Activated CD8-positive, alpha-beta T cell treated with anti-CD3 and anti-CD28 coated beads for 36 hours (primary cell): ENCODE data around the gene GRK5. TPM values are rescaled to one million over a fixed set of nuclear protein-coding genes. Genes with fewer than 3 reads are reported as not detected.

ENCODE experiments used
- ATAC-seq: fragments of 200-7000 bp; cut with Tn5 transposase; one replicate; pipeline ENCODE4 v1.10.0; 2021; ENCODE audit warnings: mild to moderate bottlenecking, moderate library complexity
- CTCF ChIA-PET: fragments of 350-600 bp; sonication (Branson Sonifier 250); formaldehyde crosslinking; loops from one replicate; lab custom pipeline; 2021; ENCODE audit warnings: antibody characterized with exemption; lab: Charles Lee
- POLR2A ChIA-PET: fragments of 350-600 bp; sonication (Branson Sonifier 250); formaldehyde crosslinking; loops from one replicate; lab custom pipeline; 2021; ENCODE audit warnings: antibody characterized with exemption; lab: Charles Lee
- DNase-seq: peaks from one replicate; pipeline ENCODE4 v3.0.0-alpha.2; 2020
- H3K27ac Mint-ChIP-seq: one replicate; pipeline ENCODE4 v1.8.0; 2021; ENCODE audit warnings: mild to moderate bottlenecking, mixed read lengths
- H3K27me3 Mint-ChIP-seq: one replicate; pipeline ENCODE4 v1.8.0; 2021; ENCODE audit warnings: mixed read lengths
- H3K36me3 Mint-ChIP-seq: one replicate; pipeline ENCODE4 v1.8.0; 2021; ENCODE audit warnings: low read depth, mixed read lengths
- H3K4me1 Mint-ChIP-seq: one replicate; pipeline ENCODE4 v1.8.0; 2021; ENCODE audit warnings: low read depth, mixed read lengths
- H3K4me3 Mint-ChIP-seq: one replicate; pipeline ENCODE4 v1.8.0; 2021; ENCODE audit warnings: mild to moderate bottlenecking, moderate library complexity, mixed read lengths
- H3K9me3 Mint-ChIP-seq: one replicate; pipeline ENCODE4 v1.8.0; 2021; ENCODE audit warnings: mixed read lengths
- intact Hi-C: fragments of 100-400 bp; cut with micrococcal nuclease; formaldehyde crosslinking; loops from one replicate; pipeline ENCODE4 v1.10.0; 2022
- total RNA-seq, 2 experiments: library from RNA; stranded (reverse); gene quantifications; one replicate each; pipeline ENCODE4 v1.2.3, GENCODE V29; 2021
- TF ChIP-seq, protein P1 (sequence below): fragments of 200-600 bp; IDR thresholded peaks from one replicate; pipeline ENCODE4 v1.8.0; 2022; ENCODE audit warnings: antibody characterized with exemption, mild to moderate bottlenecking

The GRK5 gene
- total RNA-seq, 2 experiments from 2014 or later, result 14.8 to 15.6 TPM

GRCh38 chr10:119325131-119325530 is 117.8 kb downstream of the GRK5 start:
- intact Hi-C loops, result no loop called here
- TF ChIP-seq, protein P1, sequence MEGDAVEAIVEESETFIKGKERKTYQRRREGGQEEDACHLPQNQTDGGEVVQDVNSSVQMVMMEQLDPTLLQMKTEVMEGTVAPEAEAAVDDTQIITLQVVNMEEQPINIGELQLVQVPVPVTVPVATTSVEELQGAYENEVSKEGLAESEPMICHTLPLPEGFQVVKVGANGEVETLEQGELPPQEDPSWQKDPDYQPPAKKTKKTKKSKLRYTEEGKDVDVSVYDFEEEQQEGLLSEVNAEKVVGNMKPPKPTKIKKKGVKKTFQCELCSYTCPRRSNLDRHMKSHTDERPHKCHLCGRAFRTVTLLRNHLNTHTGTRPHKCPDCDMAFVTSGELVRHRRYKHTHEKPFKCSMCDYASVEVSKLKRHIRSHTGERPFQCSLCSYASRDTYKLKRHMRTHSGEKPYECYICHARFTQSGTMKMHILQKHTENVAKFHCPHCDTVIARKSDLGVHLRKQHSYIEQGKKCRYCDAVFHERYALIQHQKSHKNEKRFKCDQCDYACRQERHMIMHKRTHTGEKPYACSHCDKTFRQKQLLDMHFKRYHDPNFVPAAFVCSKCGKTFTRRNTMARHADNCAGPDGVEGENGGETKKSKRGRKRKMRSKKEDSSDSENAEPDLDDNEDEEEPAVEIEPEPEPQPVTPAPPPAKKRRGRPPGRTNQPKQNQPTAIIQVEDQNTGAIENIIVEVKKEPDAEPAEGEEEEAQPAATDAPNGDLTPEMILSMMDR, result no peak
- ChIA-PET POLR2A (no interaction called here), CTCF (no interaction called here)
- peaks cover 13% of the 10 kb centered on the region for H3K4me1 Mint-ChIP-seq
- ATAC-seq (no peak), DNase-seq (no peak)
- H3K36me3 Mint-ChIP-seq, result peaks cover 2% of the 10 kb centered on the region
- H3K27me3 Mint-ChIP-seq, result no peaks in the 10 kb centered on the region
- H3K27ac Mint-ChIP-seq, result no peak overlapping the region
- H3K9me3 Mint-ChIP-seq, result no peaks in the 10 kb centered on the region
- H3K4me3 Mint-ChIP-seq, result no peak overlapping the region

DNA sequence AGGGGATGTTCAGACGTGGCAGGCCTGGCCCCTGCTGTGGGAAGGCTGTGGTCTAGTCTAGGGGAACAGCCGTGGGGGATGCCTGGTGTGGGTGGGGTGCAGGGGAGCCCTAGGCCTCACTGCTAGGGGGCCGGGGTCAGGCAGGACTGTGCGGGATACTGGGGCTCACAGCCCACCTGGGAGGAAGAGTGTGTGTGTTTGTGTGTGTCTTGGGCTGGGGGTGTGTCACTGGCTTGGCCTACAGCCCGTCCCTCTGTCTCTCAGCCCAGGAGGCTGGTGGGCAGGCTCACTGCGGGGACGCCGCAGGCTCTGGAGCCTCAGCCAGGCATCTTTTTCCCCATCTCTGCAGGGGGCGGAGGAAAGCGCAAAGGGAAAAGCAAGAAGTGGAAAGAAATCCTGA is 118.8 kb downstream of the GRK5 start:
- no peaks in the 10 kb centered on the region for H3K9me3 Mint-ChIP-seq
- H3K4me3 Mint-ChIP-seq, result no peak overlapping the region
- TF ChIP-seq, protein P1, result no peak
- intact Hi-C loops, result no loop called here
- CTCF ChIA-PET, result no interaction called here
- ATAC-seq (no peak), DNase-seq (no peak)
- H3K36me3 Mint-ChIP-seq, result no peaks in the 10 kb centered on the region
- POLR2A ChIA-PET, result interaction anchor here (1.0 kb wide), 1 partner anchor 20 kb away, joined by 5 read pairs; no protein-coding TSS in a partner anchor
- H3K27ac Mint-ChIP-seq, result no peak overlapping the region
- no peaks in the 10 kb centered on the region for H3K27me3 Mint-ChIP-seq
- H3K4me1 Mint-ChIP-seq, result peaks cover 7% of the 10 kb centered on the region

GRCh38 chr10:119327096-119327745 is 119.8 kb downstream of the GRK5 start:
- CTCF ChIA-PET, result no interaction called here
- Mint-ChIP-seq H3K4me1 (no peaks in the 10 kb centered on the region), H3K27me3 (no peaks in the 10 kb centered on the region), H3K4me3 (no peak overlapping the region), H3K9me3 (no peaks in the 10 kb centered on the region), H3K27ac (no peak overlapping the region), H3K36me3 (no peaks in the 10 kb centered on the region)
- intact Hi-C loops, result no loop called here
- POLR2A ChIA-PET, result interaction anchor here (1.0 to 1.2 kb wide), 2 partner anchors 21 to 97 kb away, joined by 3 to 5 read pairs; no protein-coding TSS in a partner anchor
- TF ChIP-seq, protein P1, result no peak
- ATAC-seq (no peak), DNase-seq (no peak)

GRCh38 chr10:119328223-119328622 is 120.9 kb downstream of the GRK5 start:
- TF ChIP-seq, protein P1, result no peak
- CTCF ChIA-PET, result no interaction called here
- H3K27me3 Mint-ChIP-seq, result no peaks in the 10 kb centered on the region
- ATAC-seq (no peak), DNase-seq (no peak)
- no peaks in the 10 kb centered on the region for H3K9me3 Mint-ChIP-seq
- H3K4me1 Mint-ChIP-seq, result peaks cover 6% of the 10 kb centered on the region
- intact Hi-C loops, result no loop called here
- H3K4me3 Mint-ChIP-seq, result no peak overlapping the region
- no peak overlapping the region for H3K27ac Mint-ChIP-seq
- POLR2A ChIA-PET, result no interaction called here
- H3K36me3 Mint-ChIP-seq, result no peaks in the 10 kb centered on the region

- Mint-ChIP-seq H3K27ac (no peak overlapping the region), H3K27me3 (no peaks in the 10 kb centered on the region), H3K9me3 (no peaks in the 10 kb centered on the region), H3K4me1 (peaks cover 11% of the 10 kb centered on the region), H3K4me3 (no peak overlapping the region), H3K36me3 (peaks cover 3% of the 10 kb centered on the region)
- ATAC-seq (no peak), DNase-seq (no peak)
- CTCF ChIA-PET, result interaction anchor here (1.1 to 2.0 kb wide), 4 partner anchors 9 to 124 kb away, joined by 3 to 7 read pairs (median 4); no protein-coding TSS in a partner anchor
- POLR2A ChIA-PET, result no interaction called here
- TF ChIP-seq, protein P1, result no peak
- intact Hi-C loops, result no loop called here
These were observed 123.0 kb downstream of the GRK5 start for GRCh38 chr10:119330342-119330741.
